ENCODE results near the gene MAP2K6. TPM values are rescaled to one million over a fixed set of nuclear protein-coding genes. Genes with fewer than 3 reads are reported as not detected.

MAP2K6 gene
- total and polyA plus RNA-seq, 2 donors (not counting 3 experiments of a cell fraction or from before 2014, with no cell fraction given), result 5.9 to 13.9 TPM

GRCh38 chr17:69552986-69553667 lies 138.6 kb downstream of the MAP2K6 start:
- ChIA-PET POLR2A (no interaction called here), CTCF (interaction anchor here (0.6 to 2.3 kb wide), 5 partner anchors 8 to 999 kb away, joined by 3 to 12 read pairs (median 4); no protein-coding TSS in a partner anchor)
- Histone ChIP-seq H3K27ac (ENCODE audit: insufficient read depth, low read depth, low read length) (no peak overlapping the region), H3K27me3 (ENCODE audit: control insufficient read depth in 2 of 2, insufficient read depth in 2 of 2, low read length in 2 of 2) (no peaks in the 10 kb centered on the region), H3K9me3 (replicated peaks; ENCODE audit: control insufficient read depth, insufficient read depth, low read length) (peaks cover 2% of the 10 kb centered on the region), H4K20me1 (replicated peaks; ENCODE audit: control insufficient read depth, extremely low read depth, insufficient read depth, low read length) (no peaks in the 10 kb centered on the region), H2AFZ (ENCODE audit: low read depth, low read length) (no peak overlapping the region), H3K9me1 (replicated peaks; ENCODE audit: control insufficient read depth, extremely low read depth, insufficient read depth, low read length) (no peaks in the 10 kb centered on the region), H3K79me2 (ENCODE audit: control insufficient read depth, insufficient read depth, low read length) (no peaks in the 10 kb centered on the region), H3K36me3 (ENCODE audit: control insufficient read depth in 2 of 2, extremely low read depth in 1 of 2, insufficient read depth in 2 of 2, low read length in 2 of 2) (no peaks in the 10 kb centered on the region), H3K4me2 (ENCODE audit: insufficient read depth, low read length) (no peak overlapping the region), H3K9ac (replicated peaks; ENCODE audit: extremely low read depth, insufficient read depth, low read length) (no peak overlapping the region), H3K4me1 (ENCODE audit: control insufficient read depth, extremely low read depth, insufficient read depth, low read length) (peaks cover 4% of the 10 kb centered on the region), H3K4me3 (replicated peaks in 1 of 3; ENCODE audit: insufficient read depth in 1 of 3, low read depth in 1 of 3, low read length in 3 of 3) (no peak overlapping the region)
- TF ChIP-seq CTCF (IDR thresholded peaks at IDR 0.05; ENCODE audit: extremely low read depth in 1 of 2, insufficient read depth in 1 of 2, low read depth in 1 of 2, low read length in 2 of 2) (no peak), GATA2 (IDR thresholded peaks at IDR 0.05; ENCODE audit: insufficient read depth, insufficient read length, low read depth, low read length) (no peak), MAX (IDR thresholded peaks at IDR 0.05; ENCODE audit: insufficient read depth, insufficient read length) (no peak), POLR2A (IDR thresholded peaks at IDR 0.05; ENCODE audit: low read depth, low read length) (no peak), JUN (IDR thresholded peaks at IDR 0.05; ENCODE audit: borderline replicate concordance, insufficient read depth, insufficient read length, low read depth) (no peak), FOS (IDR thresholded peaks at IDR 0.05; ENCODE audit: borderline replicate concordance, insufficient read depth, low read length) (no peak), POLR2AphosphoS5 (IDR thresholded peaks at IDR 0.05; ENCODE audit: insufficient read depth, low read depth, low read length) (no peak), EZH2 (IDR thresholded peaks at IDR 0.05; ENCODE audit: borderline replicate concordance, low read depth, low read length, severe bottlenecking) (no peak), MYC (IDR thresholded peaks at IDR 0.05; ENCODE audit: low read depth, low read length) (no peak)
- dilution Hi-C loops (cut with MboI; ENCODE audit: extremely low pct_ligation_motif_present, low sequenced_read_pairs), result no loop called here
- no peak for DNase-seq (ENCODE audit: low read depth, low spot score)
- intact Hi-C loops (cut with micrococcal nuclease), result no loop called here
- FAIRE-seq, result no peak
- BruUV-seq (replicated peaks), result no TSS peak

All from endothelial cell of umbilical vein (primary cell).